ENCODE measurements around the gene LIMK1.

Gene LIMK1

GRCh38 chr7:74069790-74070618 is 13.6 kb upstream of the LIMK1 start:
- in situ Hi-C loops (cut with HindIII; ENCODE audit: low sequenced_read_pairs): no loop called here
- no peak overlapping the region for H3K4me3 ChIP-seq (ENCODE audit: low read depth, low read length)
- TF ChIP-seq, protein P1, sequence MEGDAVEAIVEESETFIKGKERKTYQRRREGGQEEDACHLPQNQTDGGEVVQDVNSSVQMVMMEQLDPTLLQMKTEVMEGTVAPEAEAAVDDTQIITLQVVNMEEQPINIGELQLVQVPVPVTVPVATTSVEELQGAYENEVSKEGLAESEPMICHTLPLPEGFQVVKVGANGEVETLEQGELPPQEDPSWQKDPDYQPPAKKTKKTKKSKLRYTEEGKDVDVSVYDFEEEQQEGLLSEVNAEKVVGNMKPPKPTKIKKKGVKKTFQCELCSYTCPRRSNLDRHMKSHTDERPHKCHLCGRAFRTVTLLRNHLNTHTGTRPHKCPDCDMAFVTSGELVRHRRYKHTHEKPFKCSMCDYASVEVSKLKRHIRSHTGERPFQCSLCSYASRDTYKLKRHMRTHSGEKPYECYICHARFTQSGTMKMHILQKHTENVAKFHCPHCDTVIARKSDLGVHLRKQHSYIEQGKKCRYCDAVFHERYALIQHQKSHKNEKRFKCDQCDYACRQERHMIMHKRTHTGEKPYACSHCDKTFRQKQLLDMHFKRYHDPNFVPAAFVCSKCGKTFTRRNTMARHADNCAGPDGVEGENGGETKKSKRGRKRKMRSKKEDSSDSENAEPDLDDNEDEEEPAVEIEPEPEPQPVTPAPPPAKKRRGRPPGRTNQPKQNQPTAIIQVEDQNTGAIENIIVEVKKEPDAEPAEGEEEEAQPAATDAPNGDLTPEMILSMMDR (IDR thresholded peaks at IDR 0.05; ENCODE audit: low read depth, low read length): no peak
- DNase-seq (ENCODE audit: low read depth, low spot score): no peak

- TF ChIP-seq, protein P1 (IDR thresholded peaks at IDR 0.05; ENCODE audit: low read depth, low read length): no peak
- no peak overlapping the region for H3K4me3 ChIP-seq (ENCODE audit: low read depth, low read length)
- in situ Hi-C loops (cut with HindIII; ENCODE audit: low sequenced_read_pairs): no loop called here
- DNase-seq (ENCODE audit: low read depth, low spot score): no peak
Measured at GRCh38 chr7:74070619-74070921, 13.0 kb upstream of the LIMK1 start.

- no peak for DNase-seq (ENCODE audit: low read depth, low spot score)
- in situ Hi-C loops (cut with HindIII; ENCODE audit: low sequenced_read_pairs): no loop called here
- TF ChIP-seq, protein P1 (IDR thresholded peaks at IDR 0.05; ENCODE audit: low read depth, low read length): no peak
- H3K4me3 ChIP-seq (ENCODE audit: low read depth, low read length): no peak overlapping the region
Measured at GRCh38 chr7:74071121-74071520, 12.5 kb upstream of the LIMK1 start.

DNA sequence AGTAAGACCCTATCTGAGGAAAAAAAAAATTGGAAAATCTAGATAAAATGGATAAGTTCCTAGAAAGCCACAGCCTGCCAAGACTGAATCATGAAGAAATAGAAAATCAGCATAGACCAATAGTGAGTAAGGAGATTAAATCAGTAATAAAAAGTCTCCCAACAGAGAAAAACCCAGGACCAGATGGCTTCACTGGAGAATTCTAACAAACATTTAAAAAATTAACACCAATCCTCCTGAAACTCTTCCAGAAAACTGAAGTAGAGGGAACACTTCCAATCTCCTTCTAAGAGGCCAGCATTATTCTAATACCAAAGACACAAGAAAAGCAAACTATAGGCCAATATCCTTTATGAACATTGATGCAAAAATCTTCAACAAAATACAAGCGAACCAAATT is 8.8 kb upstream of the LIMK1 start:
- in situ Hi-C loops (cut with HindIII; ENCODE audit: low sequenced_read_pairs): no loop called here
- no peak overlapping the region for H3K4me3 ChIP-seq (ENCODE audit: low read depth, low read length)
- TF ChIP-seq, protein P1 (IDR thresholded peaks at IDR 0.05; ENCODE audit: low read depth, low read length): no peak
- DNase-seq (ENCODE audit: low read depth, low spot score): no peak

GRCh38 chr7:74078461-74078860 is 5.1 kb upstream of the LIMK1 start:
- no peak for DNase-seq (ENCODE audit: low read depth, low spot score)
- no peak overlapping the region for H3K4me3 ChIP-seq (ENCODE audit: low read depth, low read length)
- TF ChIP-seq, protein P1 (IDR thresholded peaks at IDR 0.05; ENCODE audit: low read depth, low read length): no peak
- in situ Hi-C loops (cut with HindIII; ENCODE audit: low sequenced_read_pairs): no loop called here

GRCh38 chr7:74082770-74083116 is 861 bp upstream of the LIMK1 start:
- TF ChIP-seq, protein P1 (IDR thresholded peaks at IDR 0.05; ENCODE audit: low read depth, low read length): no peak
- no peak for DNase-seq (ENCODE audit: low read depth, low spot score)
- H3K4me3 ChIP-seq (ENCODE audit: low read depth, low read length): no peak overlapping the region
- in situ Hi-C loops (cut with HindIII; ENCODE audit: low sequenced_read_pairs): no loop called here

Data from astrocyte of the spinal cord (primary cell).